B cell (primary cell): Measurements from ENCODE around the gene GRAMD2A. TPM values are rescaled to one million over a fixed set of nuclear protein-coding genes. Genes with fewer than 3 reads are reported as not detected.

Experiments
- ATAC-seq: fragments of 200-7000 bp; cut with Tn5 transposase; one replicate; pipeline ENCODE4 v1.10.0; 2021; ENCODE audit warnings: low read depth, mild to moderate bottlenecking, moderate number of reproducible peaks, moderate library complexity
- CTCF ChIA-PET: fragments of 350-600 bp; sonication (Branson Sonifier 250); formaldehyde crosslinking; loops from one replicate; lab custom pipeline; 2021; ENCODE audit warnings: antibody characterized with exemption, inconsistent platforms; lab: Charles Lee
- POLR2A ChIA-PET: fragments of 350-600 bp; sonication (Branson Sonifier 250); formaldehyde crosslinking; loops from one replicate; lab custom pipeline; 2021; ENCODE audit warnings: antibody characterized with exemption; lab: Charles Lee
- DNase-seq: peaks from one replicate; pipeline ENCODE4 v3.0.0; 2013
- H2AFZ ChIP-seq: 2 replicates; pipeline ENCODE4 v1.6.1; 2012; ENCODE audit warnings: mild to moderate bottlenecking, low read depth, low read length; ENCODE audit not compliant: insufficient read depth, poor library complexity, severe bottlenecking
- H3K27ac ChIP-seq, 2 donors: 1 replicate in 1 of 2; 2 replicates in 1 of 2; pipeline ENCODE4 v1.5.1; 2012 to 2013; ENCODE audit warnings: low read length in 2 of 2, mild to moderate bottlenecking in 2 of 2, moderate library complexity in 1 of 2
- H3K27me3 ChIP-seq, 4 experiments: fragments of 200-600 bp in 1 of 4; sonication (generic) in 1 of 4; replicated peaks in 1 of 4; 1 replicate in 2 of 4; 2 replicates in 2 of 4; pipeline versions ENCODE4 v1.6.1 to v1.7.0; 2013 to 2016; ENCODE audit warnings: low read length in 3 of 4, mild to moderate bottlenecking in 2 of 4, mixed read lengths in 1 of 4, moderate library complexity in 1 of 4; ENCODE audit not compliant: insufficient read depth in 4 of 4, control insufficient read depth in 3 of 4; ENCODE audit errors: control extremely low read depth in 1 of 4
- H3K36me3 ChIP-seq, 2 experiments: replicated peaks in 1 of 2; 1 replicate in 1 of 2; 2 replicates in 1 of 2; pipeline versions ENCODE4 v1.6.1 to v1.7.1; 2013; ENCODE audit warnings: low read length in 1 of 2; ENCODE audit not compliant: insufficient read depth in 2 of 2, control insufficient read depth in 1 of 2; ENCODE audit errors: control extremely low read depth in 1 of 2, extremely low read depth in 1 of 2
- H3K4me1 ChIP-seq, 2 donors: fragments of 200-600 bp in 1 of 2; sonication (generic) in 1 of 2; 1 replicate in 1 of 2; 2 replicates in 1 of 2; pipeline versions ENCODE4 v1.5.1 to v1.6.1; 2013 to 2017; ENCODE audit warnings: low read length in 2 of 2; ENCODE audit not compliant: control insufficient read depth in 2 of 2, insufficient read depth in 2 of 2
- H3K4me2 ChIP-seq: replicated peaks from 2 replicates; pipeline ENCODE3; 2012; ENCODE audit warnings: mild to moderate bottlenecking, low read depth, low read length; ENCODE audit not compliant: poor library complexity, severe bottlenecking
- H3K4me3 ChIP-seq, 5 experiments: fragments of 200-600 bp in 1 of 5; sonication (generic) in 1 of 5; 1 replicate in 3 of 5; 2 replicates in 2 of 5; pipeline versions ENCODE4 v1.5.1 to v1.7.0; 2011 to 2016; ENCODE audit warnings: low read length in 4 of 5, mild to moderate bottlenecking in 4 of 5, low read depth in 2 of 5, control low read depth in 1 of 5, moderate library complexity in 1 of 5; ENCODE audit not compliant: insufficient read depth in 1 of 5; ENCODE audit errors: control extremely low read depth in 1 of 5, extremely low read depth in 1 of 5
- H3K79me2 ChIP-seq: fragments of 200-600 bp; sonication (generic); one replicate; pipeline ENCODE4 v1.6.0; 2016; ENCODE audit warnings: low read length; ENCODE audit not compliant: control insufficient read depth, insufficient read depth
- H3K9ac ChIP-seq: fragments of 200-600 bp; sonication (generic); 2 replicates; pipeline ENCODE4 v1.6.1; 2017; ENCODE audit warnings: mild to moderate bottlenecking, low read length, moderate library complexity
- H3K9me3 ChIP-seq, 3 donors: one replicate each; pipeline versions ENCODE4 v1.6.1 to v1.7.1; 2013; ENCODE audit warnings: low read length in 2 of 3; ENCODE audit not compliant: control insufficient read depth in 2 of 3, insufficient read depth in 1 of 3; ENCODE audit errors: control extremely low read depth in 1 of 3
- H4K20me1 ChIP-seq: 2 replicates; pipeline ENCODE4 v1.6.0; 2012; ENCODE audit warnings: mild to moderate bottlenecking, low read length; ENCODE audit not compliant: insufficient read depth, control insufficient read depth, poor library complexity, severe bottlenecking
- H3K27ac Mint-ChIP-seq: one replicate; pipeline ENCODE4 v1.8.0; 2021; ENCODE audit warnings: mixed read lengths
- H3K27me3 Mint-ChIP-seq: one replicate; pipeline ENCODE4 v1.8.0; 2021; ENCODE audit warnings: mixed read lengths
- H3K4me1 Mint-ChIP-seq: one replicate; pipeline ENCODE4 v1.8.0; 2021; ENCODE audit warnings: mixed read lengths
- H3K4me3 Mint-ChIP-seq: one replicate; pipeline ENCODE4 v1.8.0; 2021; ENCODE audit warnings: mixed read lengths
- H3K9me3 Mint-ChIP-seq: one replicate; pipeline ENCODE4 v1.8.0; 2022; ENCODE audit warnings: mixed read lengths; ENCODE audit not compliant: insufficient read depth
- CTCF ChIP-seq: fragments of 200-600 bp; IDR thresholded peaks from one replicate; pipeline ENCODE4 v1.8.0; 2022; ENCODE audit warnings: antibody characterized with exemption, mild to moderate bottlenecking
- EZH2 ChIP-seq: IDR thresholded peaks from 2 replicates; pipeline ENCODE4 v1.6.1; 2012; ENCODE audit warnings: borderline replicate concordance, low read depth, mild to moderate bottlenecking, moderate library complexity, low read length; ENCODE audit not compliant: insufficient read depth, poor library complexity, severe bottlenecking
- WGBS: methylation state at CpG from one replicate; pipeline ENCODE4 v1.1.5; 2013; ENCODE audit warnings: missing lambda C conversion rate; ENCODE audit not compliant: insufficient coverage; 5-methylcytosine and 5-hydroxymethylcytosine counted together
- intact Hi-C: fragments of 100-400 bp; cut with micrococcal nuclease; formaldehyde crosslinking; loops from one replicate; pipeline ENCODE4 v1.10.0; 2022
- polyA plus RNA-seq: library from polyadenylated mRNA; depleted of rRNA; stranded (reverse); fragments of >200 nt; gene quantifications from 2 replicates; pipeline ENCODE4 v1.2.3, GENCODE V29; 2012
- total RNA-seq, 2 donors: library from RNA; stranded (reverse); fragments of 120-200 nt in 1 of 2; gene quantifications; 1 replicate in 1 of 2; 2 replicates in 1 of 2; pipeline versions ENCODE4 v1.2.3 to v1.2.4, GENCODE V29; 2013 to 2022

Gene GRAMD2A
- total and polyA plus RNA-seq, 2 donors (not counting 1 experiment from before 2014, with no cell fraction given), result not detected

GRCh38 chr15:72216079-72216478 is 18.5 kb upstream of the GRAMD2A start:
- Histone ChIP-seq H2AFZ (no peak overlapping the region), H3K4me2 (no peak overlapping the region), H3K36me3 (peaks cover 15 to 86% of the 10 kb centered on the region in 2 experiments), H3K4me3 (no peak overlapping the region), H3K27ac (no peak overlapping the region), H3K79me2 (peaks cover 37% of the 10 kb centered on the region), H3K9me3 (no peaks in the 10 kb centered on the region), H3K27me3 (no peaks in the 10 kb centered on the region), H4K20me1 (peaks cover 44% of the 10 kb centered on the region), H3K4me1 (peaks cover 0 to 4% of the 10 kb centered on the region in 2 donors), H3K9ac (no peak overlapping the region)
- H3K9me3 Mint-ChIP-seq, result no peaks in the 10 kb centered on the region
- no CpG with 5 or more reads among the region's 1 CpG for whole genome bisulfite sequencing
- TF ChIP-seq EZH2, result no peak
- no peak for TF ChIP-seq CTCF
- ChIA-PET CTCF (interaction anchor here (2.9 kb wide), 1 partner anchor 17 kb away, joined by 11 read pairs; no protein-coding TSS in a partner anchor), POLR2A (interaction anchor here (0.9 kb wide), 1 partner anchor 15 kb away, joined by 3 read pairs; the partner anchor contains the start of gene PKM)
- no peak overlapping the region for H3K4me3 Mint-ChIP-seq
- DNase-seq, result no peak
- H3K27ac Mint-ChIP-seq, result no peak overlapping the region
- intact Hi-C loops, result loop anchor here (1.0 kb wide), 1 partner anchor 10 kb away; no protein-coding TSS in a partner anchor
- H3K4me1 Mint-ChIP-seq, result peaks cover 11% of the 10 kb centered on the region
- no peak for ATAC-seq
- no peaks in the 10 kb centered on the region for H3K27me3 Mint-ChIP-seq

GRCh38 chr15:72207558-72208085 is 10.0 kb upstream of the GRAMD2A start:
- no peaks in the 10 kb centered on the region for H3K27me3 ChIP-seq
- no peaks in the 10 kb centered on the region for H3K9me3 ChIP-seq
- CTCF ChIA-PET, result interaction anchor here (1.8 kb wide), 1 partner anchor 8 kb away, joined by 5 read pairs; no protein-coding TSS in a partner anchor
- no peaks in the 10 kb centered on the region for H3K79me2 ChIP-seq
- POLR2A ChIA-PET, result no interaction called here
- H4K20me1 ChIP-seq, result peaks cover 13% of the 10 kb centered on the region
- no peak overlapping the region for H3K4me2 ChIP-seq
- H3K4me1 Mint-ChIP-seq, result peaks cover 8% of the 10 kb centered on the region
- peaks cover 13 to 91% of the 10 kb centered on the region in 2 experiments for H3K36me3 ChIP-seq
- H3K4me3 Mint-ChIP-seq, result no peak overlapping the region
- H2AFZ ChIP-seq, result no peak overlapping the region
- no peak overlapping the region for H3K27ac ChIP-seq
- H3K27ac Mint-ChIP-seq, result no peak overlapping the region
- no peaks in the 10 kb centered on the region for H3K27me3 Mint-ChIP-seq
- intact Hi-C loops, result no loop called here
- TF ChIP-seq EZH2 (no peak), CTCF (no peak)
- H3K4me1 ChIP-seq, result no peaks in the 10 kb centered on the region
- no peak overlapping the region for H3K4me3 ChIP-seq
- ATAC-seq (no peak), DNase-seq (no peak)
- H3K9ac ChIP-seq, result no peak overlapping the region
- H3K9me3 Mint-ChIP-seq, result no peaks in the 10 kb centered on the region
